ENCODE data around the gene TRIM7.
"Not testable (repeated sequence)": the region's sequence is repeated elsewhere in the genome, so short reads cannot be mapped to it uniquely, and the experiment has no call there.

Gene TRIM7

GRCh38 chr5:181166812-181167733, 37.9 kb downstream of the TRIM7 start:
- peaks cover 38% of the 10 kb centered on the region for H3K27me3 ChIP-seq (ENCODE audit: control insufficient read depth, insufficient read depth, low read length)
- H3K36me3 ChIP-seq (ENCODE audit: control insufficient read depth, insufficient read depth, low read length), result no peaks in the 10 kb centered on the region
- H3K9me3 ChIP-seq (ENCODE audit: control insufficient read depth, insufficient read depth, low read depth, low read length), result no peaks in the 10 kb centered on the region
- H3K27ac ChIP-seq (ENCODE audit: low read depth, low read length), result no peak overlapping the region
- H3K9ac ChIP-seq (ENCODE audit: low read length), result no peak overlapping the region
- H3K4me1 ChIP-seq (ENCODE audit: control insufficient read depth, insufficient read depth, low read length), result peaks cover 6% of the 10 kb centered on the region; the same call in 1 of the 2 replicates
- peak overlapping the region; percentile 24 for H3K4me3 ChIP-seq (ENCODE audit: low read depth, low read length)

DNA sequence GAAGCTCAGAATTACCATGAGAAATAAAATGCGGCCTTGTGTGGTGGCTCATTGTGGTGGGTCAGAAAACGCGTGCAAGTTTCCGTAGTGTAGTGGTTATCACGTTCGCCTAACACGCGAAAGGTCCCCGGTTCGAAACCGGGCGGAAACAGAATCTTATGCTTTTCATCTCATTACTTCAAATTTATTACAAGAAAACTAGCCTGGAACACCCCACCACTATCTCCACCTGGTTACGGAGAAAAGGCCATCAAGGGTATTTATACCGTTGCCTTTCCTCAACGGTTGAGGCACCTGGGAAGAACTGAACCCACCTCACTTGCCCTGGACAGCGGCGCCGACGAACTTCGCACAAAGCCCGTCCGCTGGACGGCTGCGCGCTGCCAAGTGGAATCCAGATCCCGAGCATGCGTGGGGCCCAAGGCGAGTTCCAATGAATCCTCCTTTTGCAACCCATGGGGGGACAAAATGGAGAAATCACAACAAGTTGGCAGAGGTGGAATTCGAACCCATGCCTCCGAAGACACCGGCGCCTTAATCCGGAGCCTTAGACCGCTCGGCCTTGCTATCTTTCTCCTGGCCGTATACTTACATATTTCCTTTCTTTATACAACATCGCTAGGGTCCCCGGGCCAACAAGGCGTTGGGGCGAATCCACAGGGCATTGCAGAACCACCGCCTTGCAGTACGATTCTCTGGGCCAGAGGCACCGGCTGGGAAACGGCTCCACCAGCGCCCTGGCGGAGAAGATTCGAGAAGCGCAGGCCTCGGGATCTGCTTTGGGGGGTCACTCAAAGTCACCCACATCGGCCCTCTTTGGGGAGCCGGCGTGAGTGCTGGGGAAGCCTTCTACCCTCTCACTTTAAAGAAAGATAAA, 40.7 kb downstream of the TRIM7 start:
- Histone ChIP-seq H3K9me3 (ENCODE audit: control insufficient read depth, insufficient read depth, low read depth, low read length) (no peaks in the 10 kb centered on the region), H3K4me1 (ENCODE audit: control insufficient read depth, insufficient read depth, low read length) (peaks cover 19% of the 10 kb centered on the region), H3K36me3 (ENCODE audit: control insufficient read depth, insufficient read depth, low read length) (no peaks in the 10 kb centered on the region), H3K27me3 (ENCODE audit: control insufficient read depth, insufficient read depth, low read length) (peaks cover 19% of the 10 kb centered on the region), H3K27ac (ENCODE audit: low read depth, low read length) (no peak overlapping the region), H3K9ac (ENCODE audit: low read length) (peak overlapping the region; percentile 70), H3K4me3 (ENCODE audit: low read depth, low read length) (peak overlapping the region; percentile 79)

DNA sequence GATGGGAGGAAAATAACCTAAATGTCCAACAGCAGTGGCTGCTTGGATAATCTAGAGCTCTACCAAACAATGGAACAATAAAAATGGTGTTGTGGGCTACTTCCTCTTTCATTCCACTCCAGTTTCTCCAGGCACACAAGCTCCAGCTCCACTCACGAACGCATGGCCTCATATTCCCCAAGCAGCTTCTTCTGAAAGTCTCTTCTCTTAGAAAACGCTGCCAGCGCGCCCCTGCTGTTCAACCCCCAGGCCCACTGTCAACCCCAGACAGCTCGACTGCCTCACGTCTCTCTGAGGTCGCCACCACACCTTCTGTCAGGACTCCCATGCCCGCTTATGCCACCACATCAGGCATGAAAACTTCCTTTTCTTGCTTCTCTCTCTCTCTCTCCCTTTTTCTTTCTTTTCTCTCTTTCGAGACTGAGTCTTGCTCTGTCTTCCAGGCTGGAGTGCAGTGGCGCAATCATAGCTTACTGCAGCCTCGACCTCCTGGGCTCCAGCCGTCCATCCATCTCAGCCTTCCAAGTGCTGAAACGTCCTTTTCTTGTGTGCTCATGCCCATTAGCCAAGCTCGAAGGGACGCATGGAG, 41.4 kb downstream of the TRIM7 start:
- peaks cover 19% of the 10 kb centered on the region for H3K4me1 ChIP-seq (ENCODE audit: control insufficient read depth, insufficient read depth, low read length)
- H3K27ac ChIP-seq (ENCODE audit: low read depth, low read length), result no peak overlapping the region
- H3K4me3 ChIP-seq (ENCODE audit: low read depth, low read length), result peak overlapping the region; percentile 71
- no peaks in the 10 kb centered on the region for H3K36me3 ChIP-seq (ENCODE audit: control insufficient read depth, insufficient read depth, low read length)
- H3K9me3 ChIP-seq (ENCODE audit: control insufficient read depth, insufficient read depth, low read depth, low read length), result no peaks in the 10 kb centered on the region
- no peak overlapping the region for H3K9ac ChIP-seq (ENCODE audit: low read length)
- peaks cover 18% of the 10 kb centered on the region for H3K27me3 ChIP-seq (ENCODE audit: control insufficient read depth, insufficient read depth, low read length)

DNA sequence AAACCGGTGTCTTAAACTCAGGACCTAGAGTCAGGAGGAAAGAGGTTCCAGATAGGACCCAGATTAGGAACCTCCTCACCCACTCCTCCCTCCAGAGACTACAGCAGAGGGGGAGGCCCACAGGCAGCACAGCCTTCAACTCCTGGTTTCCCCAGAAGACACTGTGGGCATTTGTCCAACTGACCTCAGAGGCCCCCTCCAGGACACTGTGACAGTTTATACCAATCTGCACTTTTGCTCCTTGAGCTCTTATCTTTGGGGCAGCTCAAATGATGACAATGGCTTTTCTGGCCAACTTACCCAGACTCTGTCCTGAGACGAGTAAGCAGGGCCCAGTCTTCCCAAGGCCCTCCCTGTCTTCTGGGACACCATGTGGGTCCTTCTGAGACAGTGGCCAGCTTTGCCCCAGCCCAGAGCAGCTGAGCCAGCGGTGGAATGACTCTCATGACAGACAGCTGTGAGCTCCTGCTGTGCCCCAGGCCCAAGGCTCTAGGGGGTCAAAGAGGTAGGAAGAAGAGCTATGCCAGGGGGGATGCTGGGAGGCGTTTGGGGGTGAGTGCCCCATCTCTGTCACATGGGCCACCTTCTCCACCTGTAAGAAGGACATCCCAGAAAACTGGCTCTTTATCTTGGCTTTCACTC, 43.3 kb downstream of the TRIM7 start:
- H3K9ac ChIP-seq (ENCODE audit: low read length), result peak overlapping the region; percentile 12
- H3K4me3 ChIP-seq (ENCODE audit: low read depth, low read length), result peak overlapping the region; percentile 32; the same call in 1 of the 2 replicates

GRCh38 chr5:181160755-181161533, 44.1 kb downstream of the TRIM7 start:
- H3K4me1 ChIP-seq (ENCODE audit: control insufficient read depth, insufficient read depth, low read length), result peaks cover 12% of the 10 kb centered on the region
- not testable (repeated sequence) for H3K27ac ChIP-seq (ENCODE audit: low read depth, low read length); H3K9me3 ChIP-seq (ENCODE audit: control insufficient read depth, insufficient read depth, low read depth, low read length); H3K36me3 ChIP-seq (ENCODE audit: control insufficient read depth, insufficient read depth, low read length)
- H3K9ac ChIP-seq (ENCODE audit: low read length), result peak overlapping the region; percentile 12
- H3K4me3 ChIP-seq (ENCODE audit: low read depth, low read length), result peak overlapping the region; percentile 32
- peaks cover 25% of the 10 kb centered on the region for H3K27me3 ChIP-seq (ENCODE audit: control insufficient read depth, insufficient read depth, low read length)

More for the DNA sequence above, 43.3 kb downstream of the TRIM7 start:
- peaks cover 12% of the 10 kb centered on the region for H3K4me1 ChIP-seq (ENCODE audit: control insufficient read depth, insufficient read depth, low read length)
- H3K9me3 ChIP-seq (ENCODE audit: control insufficient read depth, insufficient read depth, low read depth, low read length), result no peaks in the 10 kb centered on the region
- peaks cover 19% of the 10 kb centered on the region for H3K27me3 ChIP-seq (ENCODE audit: control insufficient read depth, insufficient read depth, low read length)
- no peaks in the 10 kb centered on the region for H3K36me3 ChIP-seq (ENCODE audit: control insufficient read depth, insufficient read depth, low read length)
- no peak overlapping the region; the same call in 1 of the 2 replicates for H3K27ac ChIP-seq (ENCODE audit: low read depth, low read length)

DNA sequence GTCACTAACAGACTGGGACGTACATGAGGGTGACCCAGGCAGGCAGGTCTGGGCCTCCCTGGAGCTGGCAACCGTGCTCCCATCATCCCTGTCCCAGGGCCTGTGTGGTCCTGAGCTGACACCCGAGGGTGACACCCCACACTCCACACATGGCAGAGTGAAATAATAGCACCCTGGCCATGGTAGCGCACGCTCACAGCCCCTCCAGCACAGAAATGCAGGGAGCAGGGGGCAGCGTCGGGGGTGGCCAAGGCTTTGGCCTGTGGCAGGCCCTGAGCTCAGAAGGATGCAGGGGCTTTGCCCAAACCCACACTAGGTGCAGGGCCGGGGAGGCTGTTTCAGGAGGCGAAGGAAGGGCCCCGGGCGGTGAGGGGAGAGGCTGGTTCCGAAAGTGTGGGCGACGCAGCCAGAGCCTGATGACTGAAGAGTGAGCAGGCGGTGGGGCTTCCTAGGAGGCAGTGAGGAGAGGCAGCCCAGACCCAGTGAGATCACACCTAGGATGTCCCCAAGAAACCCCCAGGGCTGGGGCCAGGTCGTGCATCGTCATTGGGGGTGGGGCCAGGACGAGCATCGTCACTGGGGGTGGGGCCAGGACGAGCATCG, 44.7 kb downstream of the TRIM7 start:
- Histone ChIP-seq H3K4me1 (ENCODE audit: control insufficient read depth, insufficient read depth, low read length) (peaks cover 12% of the 10 kb centered on the region), H3K4me3 (ENCODE audit: low read depth, low read length) (peak overlapping the region; percentile 57), H3K9ac (ENCODE audit: low read length) (peak overlapping the region; percentile 60)

GRCh38 chr5:181159286-181160151, 45.5 kb downstream of the TRIM7 start:
- peaks cover 12% of the 10 kb centered on the region for H3K4me1 ChIP-seq (ENCODE audit: control insufficient read depth, insufficient read depth, low read length)
- H3K4me3 ChIP-seq (ENCODE audit: low read depth, low read length), result no peak overlapping the region

More for the DNA sequence above, 44.7 kb downstream of the TRIM7 start:
- H3K27me3 ChIP-seq (ENCODE audit: control insufficient read depth, insufficient read depth, low read length), result peaks cover 27% of the 10 kb centered on the region
- peak overlapping the region; percentile 89 for H3K27ac ChIP-seq (ENCODE audit: low read depth, low read length)
- no peaks in the 10 kb centered on the region for H3K36me3 ChIP-seq (ENCODE audit: control insufficient read depth, insufficient read depth, low read length)
- H3K9me3 ChIP-seq (ENCODE audit: control insufficient read depth, insufficient read depth, low read depth, low read length), result no peaks in the 10 kb centered on the region

GRCh38 chr5:181158869-181159268, 46.1 kb downstream of the TRIM7 start:
- Histone ChIP-seq H3K36me3 (ENCODE audit: control insufficient read depth, insufficient read depth, low read length) (no peaks in the 10 kb centered on the region), H3K27ac (ENCODE audit: low read depth, low read length) (no peak overlapping the region), H3K4me1 (ENCODE audit: control insufficient read depth, insufficient read depth, low read length) (peaks cover 12% of the 10 kb centered on the region), H3K4me3 (ENCODE audit: low read depth, low read length) (no peak overlapping the region), H3K9me3 (ENCODE audit: control insufficient read depth, insufficient read depth, low read depth, low read length) (no peaks in the 10 kb centered on the region; the same call in 1 of the 2 replicates), H3K27me3 (ENCODE audit: control insufficient read depth, insufficient read depth, low read length) (peaks cover 28% of the 10 kb centered on the region), H3K9ac (ENCODE audit: low read length) (no peak overlapping the region)

More at GRCh38 chr5:181159286-181160151, 45.5 kb downstream of the TRIM7 start:
- H3K36me3 ChIP-seq (ENCODE audit: control insufficient read depth, insufficient read depth, low read length), result no peaks in the 10 kb centered on the region
- no peak overlapping the region for H3K27ac ChIP-seq (ENCODE audit: low read depth, low read length)
- H3K9ac ChIP-seq (ENCODE audit: low read length), result no peak overlapping the region
- H3K9me3 ChIP-seq (ENCODE audit: control insufficient read depth, insufficient read depth, low read depth, low read length), result no peaks in the 10 kb centered on the region; the same call in 1 of the 2 replicates
- peaks cover 28% of the 10 kb centered on the region for H3K27me3 ChIP-seq (ENCODE audit: control insufficient read depth, insufficient read depth, low read length)

- Histone ChIP-seq H3K4me1 (ENCODE audit: control insufficient read depth, insufficient read depth, low read length) (peaks cover 12% of the 10 kb centered on the region), H3K4me3 (ENCODE audit: low read depth, low read length) (no peak overlapping the region), H3K36me3 (ENCODE audit: control insufficient read depth, insufficient read depth, low read length) (no peaks in the 10 kb centered on the region), H3K9me3 (ENCODE audit: control insufficient read depth, insufficient read depth, low read depth, low read length) (no peaks in the 10 kb centered on the region; the same call in 1 of the 2 replicates), H3K27me3 (ENCODE audit: control insufficient read depth, insufficient read depth, low read length) (peaks cover 17% of the 10 kb centered on the region; the same call in 1 of the 2 replicates), H3K9ac (ENCODE audit: low read length) (no peak overlapping the region), H3K27ac (ENCODE audit: low read depth, low read length) (no peak overlapping the region)
These were observed 48.2 kb downstream of the TRIM7 start for GRCh38 chr5:181156758-181157157.

Measured in HUES6 (cell line).